Subcutaneous abdominal adipose tissue (tissue), 5 donors: ENCODE measurements around the gene REC114.
A peak's percentile ranks its signal among the peaks of the same experiment; 100 is the strongest.

ENCODE experiments used
- H3K27ac ChIP-seq: one replicate; pipeline ENCODE4 v1.7.0; 2013; ENCODE audit warnings: low read depth, mild to moderate bottlenecking, inconsistent platforms, low read length, moderate library complexity
- H3K27me3 ChIP-seq, 5 donors: one replicate each; pipeline ENCODE4 v1.7.0; 2013; ENCODE audit warnings: low read length in 5 of 5, inconsistent platforms in 1 of 5; ENCODE audit not compliant: control insufficient read depth in 5 of 5, insufficient read depth in 4 of 5
- H3K36me3 ChIP-seq, 5 donors: one replicate each; pipeline ENCODE4 v1.7.0; 2013; ENCODE audit warnings: low read length in 5 of 5; ENCODE audit not compliant: control insufficient read depth in 5 of 5, insufficient read depth in 5 of 5
- H3K4me1 ChIP-seq, 5 donors: one replicate each; pipeline ENCODE4 v1.7.0; 2013; ENCODE audit warnings: low read length in 5 of 5, mild to moderate bottlenecking in 3 of 5, moderate library complexity in 1 of 5; ENCODE audit not compliant: control insufficient read depth in 5 of 5, insufficient read depth in 5 of 5
- H3K4me3 ChIP-seq, 5 donors: one replicate each; pipeline ENCODE4 v1.7.0; 2013; ENCODE audit warnings: low read length in 5 of 5, low read depth in 1 of 5
- H3K9ac ChIP-seq, 5 donors: one replicate each; pipeline ENCODE4 v1.7.0; 2013; ENCODE audit warnings: low read length in 5 of 5, mild to moderate bottlenecking in 4 of 5, moderate library complexity in 3 of 5
- H3K9me3 ChIP-seq, 5 donors: one replicate each; pipeline ENCODE4 v1.7.0; 2013; ENCODE audit warnings: low read length in 5 of 5; ENCODE audit not compliant: control insufficient read depth in 5 of 5
- donor health status: healthy.
- donor health status: healthy.
- donor health status: healthy.
- donor health status: healthy.
- donor health status: healthy.

The REC114 gene

DNA sequence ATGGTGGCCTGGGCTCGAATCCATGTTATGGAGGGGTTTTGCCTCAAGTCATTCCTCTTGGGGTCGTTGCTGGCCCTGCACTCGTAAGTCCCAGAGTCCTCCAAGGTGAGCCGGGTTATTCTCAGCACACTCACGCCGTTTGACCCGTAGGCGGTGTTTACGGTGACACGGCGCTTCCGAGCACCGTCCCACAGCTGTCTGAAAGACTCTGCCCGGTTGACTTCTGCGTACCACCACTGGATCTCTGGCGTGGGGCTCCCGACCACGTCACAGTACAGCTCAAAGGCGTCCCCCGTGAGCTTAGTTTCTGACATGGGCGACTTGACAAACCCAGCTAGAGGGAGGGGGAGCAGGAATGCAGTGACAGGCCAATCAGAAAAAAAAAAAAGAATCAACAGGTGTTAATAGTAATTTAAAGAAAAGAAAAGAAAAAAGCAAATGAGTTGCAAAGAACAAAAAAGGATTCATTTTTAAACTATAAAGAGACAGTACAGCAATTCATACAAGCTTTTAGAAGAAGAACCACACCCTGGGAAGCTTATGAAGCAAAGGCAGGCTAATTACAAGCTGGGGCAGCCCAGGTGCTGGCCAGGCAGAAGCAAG is 154.2 kb downstream of the REC114 start:
- Histone ChIP-seq H3K9ac (no peak overlapping the region), H3K4me1 (peaks cover 11 to 53% (median 46%) of the 10 kb centered on the region in 5 donors), H3K36me3 (peaks cover 0 to 2% (median 0%) of the 10 kb centered on the region in 5 donors), H3K27ac (no peak overlapping the region), H3K4me3 (no peak overlapping the region), H3K9me3 (no peaks in the 10 kb centered on the region), H3K27me3 (no peaks in the 10 kb centered on the region)

- Histone ChIP-seq H3K27me3 (no peaks in the 10 kb centered on the region), H3K4me1 (peaks cover 16 to 56% (median 54%) of the 10 kb centered on the region in 5 donors), H3K4me3 (no peak overlapping the region), H3K9ac (no peak overlapping the region), H3K36me3 (peaks cover 0 to 2% (median 0%) of the 10 kb centered on the region in 5 donors), H3K27ac (peak overlapping the region; percentile 18), H3K9me3 (no peaks in the 10 kb centered on the region)
Measured at GRCh38 chr15:73598530-73599160, 155.7 kb downstream of the REC114 start.

DNA sequence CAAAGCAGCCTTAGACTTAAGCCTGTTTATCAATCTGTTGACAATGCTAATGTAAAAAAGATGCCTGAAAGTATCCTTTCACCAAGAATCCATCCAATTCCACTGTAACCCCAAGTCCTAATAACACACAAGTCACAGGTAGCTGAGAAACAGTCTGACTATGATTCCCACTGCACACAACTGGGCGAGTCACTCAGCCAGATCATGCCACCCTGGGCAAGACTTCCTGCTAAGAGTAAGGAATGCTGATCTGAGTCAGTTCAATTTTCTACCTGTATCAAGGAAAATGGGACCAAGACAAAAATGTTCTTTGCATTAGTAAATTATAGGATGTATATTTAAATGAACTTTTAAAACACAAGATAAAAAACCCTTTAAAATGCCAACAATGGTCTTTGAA is 157.0 kb downstream of the REC114 start:
- Histone ChIP-seq H3K27me3 (no peaks in the 10 kb centered on the region), H3K4me3 (no peak overlapping the region), H3K36me3 (peaks cover 0 to 2% (median 0%) of the 10 kb centered on the region in 5 donors), H3K9me3 (no peaks in the 10 kb centered on the region), H3K9ac (no peak overlapping the region), H3K4me1 (peaks cover 14 to 53% (median 52%) of the 10 kb centered on the region in 5 donors), H3K27ac (no peak overlapping the region)

GRCh38 chr15:73600413-73601335 is 157.7 kb downstream of the REC114 start:
- peak overlapping the region in 2 of 5 donors; percentile 3 to 20 for H3K9ac ChIP-seq
- H3K27me3 ChIP-seq: no peaks in the 10 kb centered on the region
- peaks cover 14 to 54% (median 53%) of the 10 kb centered on the region in 5 donors for H3K4me1 ChIP-seq
- H3K27ac ChIP-seq: peak overlapping the region; percentile 60
- H3K36me3 ChIP-seq: peaks cover 0 to 2% (median 0%) of the 10 kb centered on the region in 5 donors
- no peaks in the 10 kb centered on the region for H3K9me3 ChIP-seq
- no peak overlapping the region for H3K4me3 ChIP-seq

DNA sequence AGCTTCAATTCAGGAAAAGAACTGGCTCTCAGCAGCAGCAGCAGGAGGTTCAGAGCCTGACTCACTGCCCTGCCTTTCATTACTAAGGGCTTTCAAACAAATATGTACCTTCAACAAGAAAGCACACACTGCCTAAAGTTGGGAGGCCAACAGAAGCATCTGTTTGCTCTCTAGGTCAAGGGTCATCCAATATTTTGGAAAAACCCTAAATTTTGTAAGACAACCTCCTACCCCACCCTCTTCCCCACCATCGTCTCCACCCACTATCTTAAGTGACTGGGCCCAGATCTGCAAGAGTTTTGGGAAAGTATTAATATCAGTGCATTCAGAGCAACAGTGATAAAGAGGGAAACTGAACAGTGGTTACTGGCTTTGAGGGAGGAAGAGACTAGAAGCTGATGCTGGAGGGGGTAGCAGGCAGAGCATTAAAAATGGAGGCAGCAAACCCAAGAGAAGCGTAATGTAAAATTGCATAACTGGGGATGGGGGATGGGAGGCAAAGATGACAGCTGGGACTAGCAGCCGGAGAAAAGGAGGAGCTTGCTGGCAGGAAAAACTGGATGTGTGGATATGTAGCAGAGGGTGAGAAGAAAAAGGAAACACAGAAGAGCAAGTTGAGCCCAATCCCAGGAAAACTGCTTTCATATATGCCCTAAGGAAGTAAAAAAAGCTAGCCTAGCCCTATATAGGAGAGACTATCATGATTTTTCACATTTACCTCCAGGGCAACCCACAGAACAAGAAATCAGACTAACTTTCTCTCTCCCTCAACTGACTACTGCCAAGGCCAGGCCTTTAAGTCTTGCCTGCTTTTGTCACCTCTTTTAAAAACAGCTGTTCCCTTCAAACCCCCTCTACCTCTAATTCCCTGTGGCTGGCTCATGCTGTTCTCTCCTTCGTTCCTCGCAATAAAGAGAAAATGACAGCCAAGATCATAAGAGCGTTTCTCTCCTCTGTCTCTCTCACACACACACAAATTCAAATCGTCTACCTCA is 158.8 kb downstream of the REC114 start:
- peaks cover 14 to 61% (median 57%) of the 10 kb centered on the region in 5 donors for H3K4me1 ChIP-seq
- peak overlapping the region; percentile 16 to 44 (median 32) for H3K9ac ChIP-seq
- H3K27me3 ChIP-seq: no peaks in the 10 kb centered on the region
- H3K36me3 ChIP-seq: peaks cover 0 to 2% (median 0%) of the 10 kb centered on the region in 5 donors
- peak overlapping the region in 2 of 5 donors; percentile 8 to 15 for H3K4me3 ChIP-seq
- no peaks in the 10 kb centered on the region for H3K9me3 ChIP-seq
- H3K27ac ChIP-seq: peak overlapping the region; percentile 60

GRCh38 chr15:73602446-73602843 is 159.5 kb downstream of the REC114 start:
- peaks cover 14 to 61% (median 51%) of the 10 kb centered on the region in 5 donors for H3K4me1 ChIP-seq
- H3K4me3 ChIP-seq: peak overlapping the region in 1 of 5 donors; percentile 13
- H3K9ac ChIP-seq: peak overlapping the region; percentile 16 to 49 (median 32)
- H3K27ac ChIP-seq: peak overlapping the region; percentile 60
- H3K9me3 ChIP-seq: no peaks in the 10 kb centered on the region
- H3K36me3 ChIP-seq: peaks cover 0 to 2% (median 0%) of the 10 kb centered on the region in 5 donors
- no peaks in the 10 kb centered on the region for H3K27me3 ChIP-seq

DNA sequence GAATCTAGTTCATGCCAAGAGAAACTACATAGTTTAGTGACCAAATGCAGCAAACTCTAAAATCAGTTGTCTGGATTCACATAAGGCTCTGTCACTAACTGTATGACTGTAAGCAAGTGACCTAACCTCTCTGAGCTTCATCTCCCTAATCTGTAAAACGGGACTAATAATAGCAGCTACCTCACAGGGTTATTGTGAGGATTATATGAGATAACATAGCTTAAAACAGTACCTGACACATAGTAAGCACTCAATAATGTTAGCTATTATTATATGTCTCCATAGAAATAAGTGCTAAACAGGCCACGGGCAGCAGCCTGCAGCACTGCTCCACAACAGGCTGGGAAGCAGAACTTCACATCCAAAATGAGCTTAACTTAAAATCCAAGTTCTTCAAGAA is 160.0 kb downstream of the REC114 start:
- H3K36me3 ChIP-seq: peaks cover 0 to 2% (median 0%) of the 10 kb centered on the region in 5 donors
- no peaks in the 10 kb centered on the region for H3K9me3 ChIP-seq
- H3K9ac ChIP-seq: no peak overlapping the region
- peaks cover 12 to 59% (median 48%) of the 10 kb centered on the region in 5 donors for H3K4me1 ChIP-seq
- H3K27me3 ChIP-seq: no peaks in the 10 kb centered on the region
- H3K4me3 ChIP-seq: no peak overlapping the region
- H3K27ac ChIP-seq: no peak overlapping the region

- Histone ChIP-seq H3K9me3 (no peaks in the 10 kb centered on the region), H3K27ac (no peak overlapping the region), H3K4me3 (no peak overlapping the region), H3K9ac (no peak overlapping the region), H3K4me1 (peaks cover 8 to 53% (median 37%) of the 10 kb centered on the region in 5 donors), H3K27me3 (no peaks in the 10 kb centered on the region), H3K36me3 (peaks cover 0 to 2% (median 0%) of the 10 kb centered on the region in 5 donors)
Measured at GRCh38 chr15:73604477-73604876, 161.5 kb downstream of the REC114 start.
